GM21786 (cell line): ENCODE data around the gene GNG13.
"Not testable (repeated sequence)": the region's sequence is repeated elsewhere in the genome, so short reads cannot be mapped to it uniquely, and the experiment has no call there.

Experiments used
- ATAC-seq: cut with Tn5 transposase; IDR thresholded peaks from one replicate; pipeline ENCODE4 v1.9.1; 2021; ENCODE audit not compliant: unreplicated experiment

Gene GNG13

DNA sequence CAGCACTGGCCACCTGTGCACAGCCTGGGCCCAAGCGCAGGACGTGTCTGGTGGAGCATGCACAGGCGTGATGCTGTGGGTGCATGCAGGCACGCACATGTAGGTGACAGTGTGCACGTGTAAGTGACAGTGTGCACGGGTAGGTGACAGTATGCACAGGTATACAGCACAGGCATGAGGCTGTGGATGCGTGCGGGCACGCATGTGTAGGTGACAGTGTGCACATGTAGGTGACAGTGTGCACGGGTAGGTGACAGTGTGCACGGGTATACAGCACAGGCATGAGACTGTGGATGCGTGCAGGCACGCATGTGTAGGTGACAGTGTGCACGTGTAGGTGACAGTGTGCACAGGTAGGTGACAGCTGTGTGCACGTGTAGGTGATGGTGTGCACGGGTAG is 20.2 kb downstream of the GNG13 start:
- no peak for ATAC-seq

DNA sequence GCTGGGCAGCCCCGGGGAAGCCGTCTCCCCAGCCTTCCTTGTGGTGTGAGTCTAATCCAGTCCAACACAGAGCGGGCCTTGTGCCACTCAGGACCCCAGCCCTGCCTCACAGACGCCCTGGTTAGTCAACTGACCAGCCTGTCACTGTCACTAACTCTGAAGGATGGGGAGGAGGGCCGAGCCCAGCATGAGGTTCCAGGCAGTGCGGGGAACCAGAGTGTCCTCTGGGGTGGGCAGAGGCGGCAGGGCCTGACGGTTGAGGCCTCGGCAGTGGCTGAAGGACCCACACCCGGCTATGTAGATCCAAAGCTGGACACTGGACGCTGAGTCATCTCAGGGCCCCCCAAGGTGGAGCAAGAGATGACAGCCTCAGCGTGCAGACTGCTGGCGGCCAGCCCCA is 21.0 kb downstream of the GNG13 start:
- no peak for ATAC-seq

- no peak for ATAC-seq
These were observed 21.5 kb downstream of the GNG13 start for GRCh38 chr16:778909-779527.

DNA sequence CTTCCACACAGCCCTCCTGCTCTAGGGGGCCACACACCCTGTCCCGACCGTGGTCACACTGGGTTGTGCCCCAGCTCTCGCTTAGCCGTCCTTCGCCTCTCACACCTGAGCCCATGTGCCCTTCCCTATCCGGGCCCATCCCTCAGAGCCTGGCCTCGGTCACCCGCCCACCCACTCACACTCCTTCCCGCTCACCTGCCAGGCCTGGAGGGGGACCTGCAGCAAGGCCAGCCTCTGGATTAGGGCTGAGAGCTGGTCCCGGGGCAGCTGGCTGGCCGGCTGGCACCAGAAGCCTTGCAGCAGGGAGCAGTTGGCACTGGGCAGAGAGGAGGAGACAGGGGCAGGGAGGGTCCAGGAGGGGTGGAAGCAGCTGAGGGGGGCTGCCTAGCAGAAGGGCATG is 22.1 kb downstream of the GNG13 start:
- ATAC-seq = no peak

DNA sequence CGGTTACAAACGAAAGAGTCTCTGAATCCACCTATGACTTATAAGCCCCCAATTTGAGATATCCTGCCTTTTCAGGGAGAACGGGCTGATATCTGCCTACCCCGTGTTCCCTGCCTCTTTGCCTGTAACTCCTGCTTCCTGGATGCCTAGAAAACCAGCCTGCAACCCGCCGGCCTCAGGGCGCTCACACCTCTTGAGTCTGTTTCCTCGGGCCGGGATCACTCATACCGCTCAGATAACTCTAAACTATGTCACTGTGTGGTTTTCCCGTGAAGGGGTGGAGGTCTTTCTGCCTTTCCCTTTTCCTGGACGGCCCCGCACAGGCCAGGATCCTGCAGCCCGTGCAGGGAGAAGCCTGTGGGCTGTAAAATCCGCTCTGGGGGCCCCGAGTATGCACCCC is 22.7 kb downstream of the GNG13 start:
- ATAC-seq = no peak

- no peak for ATAC-seq
These were observed 23.7 kb downstream of the GNG13 start for GRCh38 chr16:776824-777223.

DNA sequence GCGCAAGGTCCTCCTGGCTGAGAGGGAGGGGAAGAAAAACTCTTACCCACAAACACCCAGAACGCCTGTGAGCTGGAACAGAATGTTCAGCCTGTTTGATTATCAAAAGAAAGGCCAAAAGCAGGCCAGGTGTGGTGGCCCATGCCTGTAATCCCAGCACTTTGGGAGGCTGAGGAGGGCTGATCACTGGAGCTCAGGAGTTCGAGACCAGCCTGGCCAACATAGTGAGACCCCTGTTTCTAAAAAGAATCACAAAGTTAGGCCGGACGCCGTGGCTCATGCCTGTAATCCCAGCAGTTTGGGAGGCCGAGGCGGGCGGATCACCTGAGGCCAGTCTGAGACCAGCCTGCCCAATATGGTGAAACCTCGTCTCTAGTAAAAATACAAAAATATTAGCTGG is 24.2 kb downstream of the GNG13 start:
- ATAC-seq = not testable (repeated sequence)

DNA sequence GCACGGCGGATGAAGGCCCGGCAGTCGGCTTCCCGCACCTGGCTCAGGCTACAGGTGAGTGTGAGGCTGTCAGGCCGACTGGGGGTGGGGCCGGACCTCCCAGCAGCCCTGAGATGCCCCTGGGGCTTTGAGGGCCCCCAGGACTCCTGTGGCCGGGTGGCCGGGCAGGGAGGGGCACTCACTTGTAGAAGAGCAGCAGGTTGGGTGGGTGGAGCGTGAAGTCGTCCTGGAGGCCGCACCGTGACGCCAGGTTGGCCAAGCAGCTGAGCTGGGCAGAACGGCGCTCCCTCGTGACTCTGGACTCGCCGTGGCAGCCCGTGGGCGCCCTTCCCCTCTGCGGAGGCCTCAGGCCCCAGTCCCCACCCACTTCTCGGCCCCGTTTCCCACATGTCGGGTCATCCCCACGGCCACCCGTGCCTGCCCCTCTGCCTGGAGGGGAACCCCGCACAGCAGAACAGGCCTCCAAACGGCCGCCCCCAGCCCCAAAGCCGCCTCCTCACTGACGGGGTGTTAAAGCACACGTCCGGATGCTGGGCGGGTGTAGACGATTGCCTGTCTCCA is 25.2 kb downstream of the GNG13 start:
- ATAC-seq = no peak

GRCh38 chr16:774086-775001 is 26.2 kb downstream of the GNG13 start:
- no peak for ATAC-seq

DNA sequence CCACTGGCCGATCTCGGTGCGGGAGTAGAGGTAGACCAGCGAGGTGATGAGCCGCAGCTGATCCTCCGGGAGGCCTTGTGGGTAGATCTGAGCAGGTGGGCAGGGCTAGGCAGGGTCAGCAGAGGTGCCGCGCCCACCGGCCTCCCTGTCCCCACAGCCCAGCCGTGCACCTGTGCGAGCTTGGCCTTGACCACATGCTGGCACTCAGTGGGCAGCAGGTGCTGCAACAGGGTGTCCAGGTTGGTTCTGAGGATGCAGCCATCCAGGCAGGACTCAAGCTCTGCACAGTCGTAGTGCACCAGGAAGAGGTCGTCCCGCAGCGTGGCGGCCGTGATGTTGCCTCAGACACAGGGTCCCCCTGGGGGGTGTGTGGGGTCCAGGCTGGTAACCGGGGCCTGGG is 27.6 kb downstream of the GNG13 start:
- no peak for ATAC-seq

- ATAC-seq = no peak
These were observed 30.1 kb downstream of the GNG13 start for GRCh38 chr16:770411-770810.

GRCh38 chr16:769934-770333 is 30.6 kb downstream of the GNG13 start:
- no peak for ATAC-seq

- no peak for ATAC-seq
These were observed 31.2 kb downstream of the GNG13 start for GRCh38 chr16:769184-769784.

DNA sequence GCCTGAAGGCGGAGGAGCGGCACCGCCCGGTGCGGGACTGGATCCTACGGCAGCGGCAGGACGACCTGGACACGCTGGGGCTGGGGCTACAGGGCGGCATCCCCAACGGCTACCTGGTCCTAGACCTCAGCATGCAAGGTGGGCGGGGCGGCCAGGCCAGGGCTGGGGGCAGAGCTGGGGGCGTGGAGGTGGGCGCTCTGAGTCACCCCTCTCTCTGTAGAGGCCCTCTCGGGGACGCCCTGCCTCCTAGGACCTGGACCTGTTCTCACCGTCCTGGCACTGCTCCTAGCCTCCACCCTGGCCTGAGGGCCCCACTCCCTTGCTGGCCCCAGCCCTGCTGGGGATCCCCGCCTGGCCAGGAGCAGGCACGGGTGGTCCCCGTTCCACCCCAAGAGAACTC is 32.1 kb downstream of the GNG13 start:
- no peak for ATAC-seq

DNA sequence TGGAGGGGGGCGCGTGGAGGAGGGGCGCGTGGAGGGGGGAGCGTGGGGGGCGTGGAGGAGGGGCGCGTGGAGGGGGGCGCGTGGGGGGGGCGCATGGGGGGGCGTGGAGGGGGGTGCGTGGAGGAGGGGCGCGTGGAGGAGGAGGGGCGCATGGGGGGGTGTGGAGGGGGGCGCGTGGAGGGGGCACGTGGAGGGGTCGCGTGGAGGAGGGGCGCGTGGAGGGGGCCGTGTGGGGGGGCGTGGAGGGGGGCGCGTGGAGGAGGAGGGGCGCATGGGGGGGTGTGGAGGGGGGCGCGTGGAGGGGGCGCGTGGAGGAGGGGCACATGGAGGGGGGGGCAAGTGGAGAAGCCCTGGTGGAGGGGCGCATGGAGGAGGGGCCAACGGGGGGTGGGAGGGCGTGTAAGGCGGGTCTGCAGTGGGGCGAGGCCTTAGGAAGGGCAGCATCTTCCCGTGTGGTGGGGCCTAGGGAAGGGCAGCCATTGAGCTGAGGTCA is 32.7 kb downstream of the GNG13 start:
- no peak for ATAC-seq

- ATAC-seq = no peak
These were observed 33.5 kb downstream of the GNG13 start for GRCh38 chr16:766820-767640.

DNA sequence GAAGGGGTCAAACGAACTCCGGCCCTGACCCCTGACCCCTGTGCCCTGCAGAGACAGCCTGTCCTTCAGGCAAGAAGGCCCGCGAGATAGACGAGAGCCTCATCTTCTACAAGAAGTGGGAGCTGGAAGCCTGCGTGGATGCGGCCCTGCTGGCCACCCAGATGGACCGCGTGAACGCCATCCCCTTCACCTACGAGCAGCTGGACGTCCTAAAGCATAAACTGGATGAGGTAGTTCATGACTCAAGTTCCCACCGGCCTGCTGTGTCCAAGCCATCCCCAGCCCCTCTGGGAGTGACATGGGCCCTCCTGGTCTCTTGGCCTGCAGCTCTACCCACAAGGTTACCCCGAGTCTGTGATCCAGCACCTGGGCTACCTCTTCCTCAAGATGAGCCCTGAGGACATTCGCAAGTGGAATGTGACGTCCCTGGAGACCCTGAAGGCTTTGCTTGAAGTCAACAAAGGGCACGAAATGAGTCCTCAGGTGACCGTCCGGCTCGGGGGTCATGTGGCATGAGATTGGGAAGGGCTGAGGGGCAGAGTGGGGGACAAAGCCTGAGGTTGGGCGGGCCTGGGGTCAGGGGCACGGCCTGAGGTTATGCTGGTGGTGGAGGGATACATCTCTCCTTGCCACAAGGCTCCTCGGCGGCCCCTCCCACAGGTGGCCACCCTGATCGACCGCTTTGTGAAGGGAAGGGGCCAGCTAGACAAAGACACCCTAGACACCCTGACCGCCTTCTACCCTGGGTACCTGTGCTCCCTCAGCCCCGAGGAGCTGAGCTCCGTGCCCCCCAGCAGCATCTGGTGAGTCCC is 34.3 kb downstream of the GNG13 start:
- ATAC-seq = no peak

DNA sequence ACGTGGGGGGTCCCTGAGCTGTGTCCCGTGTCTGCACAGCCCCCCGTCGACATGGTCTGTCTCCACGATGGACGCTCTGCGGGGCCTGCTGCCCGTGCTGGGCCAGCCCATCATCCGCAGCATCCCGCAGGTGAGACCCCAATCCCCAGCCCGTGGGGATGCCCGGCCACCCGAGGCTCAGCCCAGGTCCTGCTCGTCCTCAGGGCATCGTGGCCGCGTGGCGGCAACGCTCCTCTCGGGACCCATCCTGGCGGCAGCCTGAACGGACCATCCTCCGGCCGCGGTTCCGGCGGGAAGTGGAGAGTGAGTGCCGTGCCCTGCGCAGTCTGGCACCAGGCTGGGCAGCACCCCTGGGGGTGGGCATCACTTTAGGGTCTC is 35.1 kb downstream of the GNG13 start:
- no peak for ATAC-seq

DNA sequence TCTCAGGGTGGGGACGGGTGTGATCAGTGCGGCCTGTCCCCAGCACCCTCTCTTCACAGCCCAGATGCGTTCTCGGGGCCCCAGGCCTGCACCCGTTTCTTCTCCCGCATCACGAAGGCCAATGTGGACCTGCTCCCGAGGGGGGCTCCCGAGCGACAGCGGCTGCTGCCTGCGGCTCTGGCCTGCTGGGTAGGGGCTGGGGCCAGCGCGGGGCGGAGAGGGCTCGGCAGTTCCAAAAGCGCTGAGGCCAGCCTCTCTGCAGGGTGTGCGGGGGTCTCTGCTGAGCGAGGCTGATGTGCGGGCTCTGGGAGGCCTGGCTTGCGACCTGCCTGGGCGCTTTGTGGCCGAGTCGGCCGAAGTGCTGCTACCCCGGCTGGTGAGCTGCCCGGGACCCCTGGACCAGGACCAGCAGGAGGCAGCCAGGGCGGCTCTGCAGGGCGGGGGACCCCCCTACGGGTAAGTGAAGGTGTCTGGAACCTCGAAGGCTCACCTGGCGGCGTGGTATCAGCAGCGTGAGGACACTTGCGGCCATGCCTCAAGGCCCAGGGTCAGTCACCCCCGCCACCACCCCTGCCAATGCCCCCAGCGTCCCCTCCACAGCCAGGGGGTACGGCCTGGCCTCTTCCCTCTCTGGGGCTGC is 35.6 kb downstream of the GNG13 start:
- ATAC-seq = no peak
